Activated CD8-positive, alpha-beta T cell treated with anti-CD3 and anti-CD28 coated beads, Interleukin-2, amount 10 ng/mL, durations not matched to agents 7 days and 5 days (primary cell): Measurements from ENCODE around the gene PNPT1. TPM values are rescaled to one million over a fixed set of nuclear protein-coding genes. Genes with fewer than 3 reads are reported as not detected.

Experiments used
- ATAC-seq: fragments of 150-1000 bp; cut with Tn5 transposase; one replicate; pipeline ENCODE4 v1.10.0; 2021; ENCODE audit warnings: moderate library complexity
- CTCF ChIA-PET: fragments of 350-600 bp; sonication (Branson Sonifier 250); formaldehyde crosslinking; loops from one replicate; lab custom pipeline; 2021; ENCODE audit warnings: antibody characterized with exemption; lab: Charles Lee
- POLR2A ChIA-PET: fragments of 350-600 bp; sonication (Branson Sonifier 250); formaldehyde crosslinking; loops from one replicate; lab custom pipeline; 2021; ENCODE audit warnings: antibody characterized with exemption; lab: Charles Lee
- DNase-seq: peaks from one replicate; pipeline ENCODE4 v3.0.0-alpha.2; 2020
- H3K27ac Mint-ChIP-seq: one replicate; pipeline ENCODE4 v1.8.0; 2021; ENCODE audit warnings: mild to moderate bottlenecking, mixed read lengths
- H3K27me3 Mint-ChIP-seq: one replicate; pipeline ENCODE4 v1.8.0; 2021; ENCODE audit warnings: low read depth, mixed read lengths
- H3K36me3 Mint-ChIP-seq: one replicate; pipeline ENCODE4 v1.8.0; 2021; ENCODE audit warnings: low read depth, mixed read lengths
- H3K4me1 Mint-ChIP-seq: one replicate; pipeline ENCODE4 v1.8.0; 2021; ENCODE audit warnings: low read depth, mixed read lengths
- H3K4me3 Mint-ChIP-seq: one replicate; pipeline ENCODE4 v1.8.0; 2021; ENCODE audit warnings: mild to moderate bottlenecking, mixed read lengths
- H3K9me3 Mint-ChIP-seq: one replicate; pipeline ENCODE4 v1.8.0; 2022; ENCODE audit warnings: mixed read lengths; ENCODE audit not compliant: insufficient read depth
- total RNA-seq, 2 experiments: library from RNA; stranded (reverse); gene quantifications; one replicate each; pipeline ENCODE4 v1.2.3, GENCODE V29; 2021

Gene PNPT1
- total RNA-seq, 2 experiments from 2014 or later: 37.6 to 38.4 TPM

DNA sequence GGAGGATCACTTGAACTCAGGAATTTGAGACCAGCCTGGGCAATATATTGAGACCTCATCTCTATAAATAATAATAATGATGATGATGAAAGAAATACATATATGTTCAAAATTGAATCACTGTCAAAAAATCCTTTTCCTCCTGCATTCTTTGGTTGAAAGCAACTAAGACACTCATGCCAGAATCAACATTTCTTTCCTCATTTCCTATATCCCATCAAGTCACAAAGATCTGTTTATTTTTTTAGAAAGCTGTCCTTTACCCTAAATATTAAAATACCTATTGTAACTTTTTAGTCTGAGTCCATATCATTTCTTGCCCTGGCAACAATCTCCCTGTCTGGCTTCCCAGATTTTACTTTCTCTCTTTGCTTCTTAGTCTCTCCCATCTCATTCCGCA, 44.4 kb downstream of the PNPT1 start:
- ChIA-PET CTCF (no interaction called here), POLR2A (no interaction called here)
- Mint-ChIP-seq H3K4me3 (no peak overlapping the region), H3K27me3 (no peaks in the 10 kb centered on the region), H3K4me1 (no peaks in the 10 kb centered on the region), H3K36me3 (peaks cover 32% of the 10 kb centered on the region), H3K27ac (no peak overlapping the region), H3K9me3 (no peaks in the 10 kb centered on the region)
- no peak for DNase-seq
- no peak for ATAC-seq

DNA sequence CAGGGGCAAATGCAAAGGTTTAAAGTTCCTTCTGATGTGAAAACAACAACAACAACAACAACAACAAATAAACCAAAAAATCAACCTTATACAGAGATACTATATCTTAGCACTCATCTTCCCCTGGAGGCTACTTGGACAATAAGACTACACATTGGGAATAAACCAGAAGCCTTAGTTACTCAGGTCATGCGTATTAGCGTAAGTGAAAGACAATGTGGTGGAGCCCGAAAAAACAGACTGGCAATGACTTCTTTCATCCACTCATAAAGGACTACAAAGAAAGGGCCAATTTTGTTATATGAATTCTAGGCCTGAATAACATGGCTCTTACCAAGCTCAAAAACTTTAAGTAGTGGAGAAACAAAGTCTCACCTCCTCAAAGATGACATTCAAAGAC, 56.8 kb downstream of the PNPT1 start:
- CTCF ChIA-PET: interaction anchor here (0.8 to 1.3 kb wide), 2 partner anchors 9 to 19 kb away, joined by 3 read pairs; no protein-coding TSS in a partner anchor
- POLR2A ChIA-PET: interaction anchor here (1.1 kb wide), 1 partner anchor 18 kb away, joined by 4 read pairs; no protein-coding TSS in a partner anchor
- Mint-ChIP-seq H3K27me3 (no peaks in the 10 kb centered on the region), H3K9me3 (no peaks in the 10 kb centered on the region), H3K27ac (no peak overlapping the region), H3K4me1 (no peaks in the 10 kb centered on the region), H3K4me3 (no peak overlapping the region), H3K36me3 (peaks cover 38% of the 10 kb centered on the region)
- ATAC-seq (no peak), DNase-seq (no peak)

- no peaks in the 10 kb centered on the region for H3K27me3 Mint-ChIP-seq
- peaks cover 36% of the 10 kb centered on the region for H3K36me3 Mint-ChIP-seq
- DNase-seq (no peak), ATAC-seq (no peak)
- CTCF ChIA-PET: no interaction called here
- POLR2A ChIA-PET: interaction anchor here (1.5 kb wide), 1 partner anchor 10 kb away, joined by 5 read pairs; no protein-coding TSS in a partner anchor
- no peak overlapping the region for H3K27ac Mint-ChIP-seq
- no peak overlapping the region for H3K4me3 Mint-ChIP-seq
- H3K9me3 Mint-ChIP-seq: no peaks in the 10 kb centered on the region
- H3K4me1 Mint-ChIP-seq: peaks cover 2% of the 10 kb centered on the region
Measured at GRCh38 chr2:55628931-55629330, 64.7 kb downstream of the PNPT1 start.

DNA sequence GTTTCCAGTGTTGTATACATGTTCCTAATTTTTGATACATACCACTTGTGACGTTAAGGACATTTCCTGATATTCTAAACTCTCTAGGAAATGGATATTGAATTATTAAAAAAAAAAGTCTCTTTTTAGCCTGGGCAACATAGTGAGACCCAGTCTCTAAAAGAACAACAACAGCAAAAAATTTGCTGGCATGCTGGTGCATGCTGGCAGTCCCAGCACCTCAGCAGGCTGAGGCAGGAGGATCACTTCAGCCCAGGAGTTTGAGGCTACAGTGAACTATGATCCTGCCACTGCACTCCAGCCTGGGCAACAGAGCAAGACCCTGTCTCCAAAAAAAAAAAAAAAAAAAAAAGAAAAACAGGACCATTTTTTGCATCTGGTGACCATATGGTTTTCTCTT, 65.7 kb downstream of the PNPT1 start:
- Mint-ChIP-seq H3K4me3 (no peak overlapping the region), H3K27ac (no peak overlapping the region), H3K36me3 (peaks cover 33% of the 10 kb centered on the region), H3K4me1 (peaks cover 6% of the 10 kb centered on the region), H3K9me3 (no peaks in the 10 kb centered on the region), H3K27me3 (no peaks in the 10 kb centered on the region)
- ChIA-PET POLR2A (interaction anchor here (0.5 kb wide), 1 partner anchor 49 kb away, joined by 4 read pairs; no protein-coding TSS in a partner anchor), CTCF (no interaction called here)
- ATAC-seq (no peak), DNase-seq (no peak)

- CTCF ChIA-PET: no interaction called here
- Mint-ChIP-seq H3K9me3 (no peaks in the 10 kb centered on the region), H3K4me1 (peaks cover 35% of the 10 kb centered on the region), H3K27ac (no peak overlapping the region), H3K27me3 (no peaks in the 10 kb centered on the region), H3K4me3 (no peak overlapping the region), H3K36me3 (peaks cover 14% of the 10 kb centered on the region)
- no peak for ATAC-seq
- POLR2A ChIA-PET: no interaction called here
- no peak for DNase-seq
Measured at GRCh38 chr2:55621802-55622201, 71.8 kb downstream of the PNPT1 start.

- ATAC-seq: no peak
- H3K27me3 Mint-ChIP-seq: no peaks in the 10 kb centered on the region
- DNase-seq: peak; percentile 28
- POLR2A ChIA-PET: no interaction called here
- peaks cover 12% of the 10 kb centered on the region for H3K36me3 Mint-ChIP-seq
- CTCF ChIA-PET: interaction anchor here (1.4 kb wide), 1 partner anchor 19 kb away, joined by 3 read pairs; no protein-coding TSS in a partner anchor
- peak overlapping the region; percentile 41 for H3K27ac Mint-ChIP-seq
- H3K4me3 Mint-ChIP-seq: no peak overlapping the region
- H3K4me1 Mint-ChIP-seq: peaks cover 42% of the 10 kb centered on the region
- no peaks in the 10 kb centered on the region for H3K9me3 Mint-ChIP-seq
Measured at GRCh38 chr2:55620123-55620779, 73.4 kb downstream of the PNPT1 start.

DNA sequence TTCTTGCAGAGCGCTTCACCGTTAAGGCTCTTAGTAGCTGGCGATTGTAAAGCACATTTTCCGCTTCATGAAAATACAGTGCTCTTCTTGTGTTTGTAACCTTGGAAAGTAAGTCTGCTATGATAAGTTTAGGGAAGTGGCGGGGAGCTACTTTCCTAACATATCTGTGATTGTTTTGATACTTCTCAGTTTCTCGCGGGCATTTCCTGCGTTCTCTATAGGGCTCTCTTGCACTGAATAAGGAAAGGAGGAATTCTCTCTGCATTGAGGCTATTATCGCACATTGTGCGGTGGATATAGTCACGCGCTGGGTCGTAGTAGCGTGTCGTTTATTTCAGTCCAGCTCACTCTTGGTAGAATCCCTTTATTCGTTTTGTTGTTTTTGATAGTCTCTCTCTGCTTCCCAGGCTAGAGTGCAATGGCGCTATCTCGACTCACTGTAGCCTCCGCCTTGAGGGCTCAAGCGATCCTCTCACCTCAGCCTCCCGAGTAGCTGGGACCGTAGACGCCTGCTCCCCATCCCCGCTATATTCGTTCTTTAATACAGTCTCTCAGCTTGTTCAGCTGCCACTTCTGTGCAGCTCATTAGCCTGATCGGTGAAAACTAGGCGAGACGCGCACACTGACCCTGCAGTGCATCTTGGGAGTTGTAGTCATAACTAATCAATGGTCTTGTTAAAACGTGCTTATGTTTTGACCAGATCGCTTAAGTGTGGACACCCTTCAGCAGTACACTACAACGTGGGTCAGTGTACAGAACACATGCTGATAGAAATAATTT, 75.2 kb downstream of the PNPT1 start:
- no peak overlapping the region for H3K4me3 Mint-ChIP-seq
- H3K36me3 Mint-ChIP-seq: peaks cover 19% of the 10 kb centered on the region
- no peaks in the 10 kb centered on the region for H3K27me3 Mint-ChIP-seq
- H3K9me3 Mint-ChIP-seq: no peaks in the 10 kb centered on the region
- peaks cover 48% of the 10 kb centered on the region for H3K4me1 Mint-ChIP-seq
- ChIA-PET CTCF (interaction anchor here (0.6 to 1.3 kb wide), 4 partner anchors 8 to 99 kb away, joined by 3 to 5 read pairs (median 4); partner anchors contain the start of gene CFAP36), POLR2A (interaction anchor here (0.8 to 2.9 kb wide), 11 partner anchors 8 to 396 kb away, joined by 3 to 16 read pairs (median 4); partner anchors contain the start of genes CFAP36, CLHC1, PNPT1 and RPS27A)
- ATAC-seq (peak; percentile 20), DNase-seq (peak; percentile 66)
- no peak overlapping the region for H3K27ac Mint-ChIP-seq

DNA sequence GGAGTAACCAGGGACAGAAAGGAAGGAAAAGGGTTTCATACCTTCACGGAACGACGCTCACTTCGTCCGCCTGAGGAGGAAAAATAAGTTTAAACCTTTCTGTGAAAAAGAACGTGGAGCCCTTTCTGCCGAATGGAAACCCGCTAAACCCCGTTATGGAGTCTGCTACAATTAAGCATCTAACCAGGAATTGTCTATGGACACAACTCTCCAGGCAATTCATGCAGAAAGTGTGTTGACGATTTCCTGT, 75.7 kb downstream of the PNPT1 start:
- CTCF ChIA-PET: interaction anchor here (0.6 to 1.3 kb wide), 4 partner anchors 9 to 98 kb away, joined by 3 to 5 read pairs (median 4); partner anchors contain the start of gene CFAP36

GRCh38 chr2:55617175-55618024, 76.2 kb downstream of the PNPT1 start, which contains the start of gene PPP4R3B:
PPP4R3B (minus strand) TSS chr2:55617622; CDS start chr2:55617285, 337 bp downstream.
- H3K36me3 Mint-ChIP-seq: peaks cover 25% of the 10 kb centered on the region
- no peaks in the 10 kb centered on the region for H3K9me3 Mint-ChIP-seq
- H3K27ac Mint-ChIP-seq: no peak within 1 kb of the TSS
- peaks cover 46% of the 10 kb centered on the region for H3K4me1 Mint-ChIP-seq
- CTCF ChIA-PET: interaction anchor here (0.6 to 1.3 kb wide), 3 partner anchors 9 to 25 kb away, joined by 3 to 4 read pairs (median 3); no protein-coding TSS in a partner anchor
- POLR2A ChIA-PET: interaction anchor here (0.8 to 2.9 kb wide), 15 partner anchors 9 to 395 kb away, joined by 3 to 16 read pairs (median 4); partner anchors contain the start of genes CFAP36, CLHC1, PNPT1 and RPS27A
- ATAC-seq: peak; percentile 91
- no peak within 1 kb of the TSS for H3K4me3 Mint-ChIP-seq
- DNase-seq: peak; percentile 99
- no peaks in the 10 kb centered on the region for H3K27me3 Mint-ChIP-seq

More for the DNA sequence above, 75.7 kb downstream of the PNPT1 start:
- H3K27ac Mint-ChIP-seq: no peak overlapping the region
- ATAC-seq (no peak), DNase-seq (no peak)
- no peak overlapping the region for H3K4me3 Mint-ChIP-seq
- no peaks in the 10 kb centered on the region for H3K9me3 Mint-ChIP-seq
- H3K27me3 Mint-ChIP-seq: no peaks in the 10 kb centered on the region
- POLR2A ChIA-PET: interaction anchor here (0.8 to 2.9 kb wide), 12 partner anchors 8 to 395 kb away, joined by 3 to 16 read pairs (median 4); partner anchors contain the start of genes CFAP36, CLHC1, PNPT1 and RPS27A
- H3K36me3 Mint-ChIP-seq: peaks cover 23% of the 10 kb centered on the region
- H3K4me1 Mint-ChIP-seq: peaks cover 51% of the 10 kb centered on the region

DNA sequence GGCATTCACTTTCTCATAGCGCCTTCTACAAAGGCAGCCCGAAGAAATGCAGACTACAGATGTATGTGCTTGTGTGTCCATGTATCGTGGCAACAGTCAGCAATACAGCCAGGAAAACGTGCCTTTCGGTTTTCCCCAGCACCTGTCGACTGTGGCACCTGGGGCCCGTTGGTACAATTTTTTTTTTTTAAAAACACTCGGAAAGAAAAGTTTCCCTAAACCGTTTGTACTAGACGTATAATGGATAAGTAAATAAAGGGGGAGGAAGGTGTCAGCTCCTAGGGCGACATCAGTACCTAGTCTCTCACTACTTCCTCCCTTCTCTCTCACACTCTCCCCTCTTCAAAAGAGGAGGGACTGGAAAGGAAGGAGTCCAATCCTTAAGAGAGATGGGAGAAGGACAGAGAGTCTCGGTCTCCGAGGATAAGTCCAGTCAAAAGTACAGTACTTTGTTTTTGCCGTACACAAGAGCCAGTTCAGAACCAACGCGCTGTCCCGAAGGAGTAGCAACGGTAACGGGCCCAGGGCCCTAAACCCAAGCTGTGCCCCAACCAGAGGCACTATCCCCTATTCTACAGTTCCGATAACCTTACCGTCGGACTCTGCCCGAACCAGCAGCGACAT, 77.0 kb downstream of the PNPT1 start:
- Mint-ChIP-seq H3K27me3 (no peaks in the 10 kb centered on the region), H3K9me3 (no peaks in the 10 kb centered on the region), H3K36me3 (peaks cover 27% of the 10 kb centered on the region), H3K27ac (no peak overlapping the region), H3K4me3 (no peak overlapping the region), H3K4me1 (peaks cover 41% of the 10 kb centered on the region)
- ATAC-seq (peak; percentile 19), DNase-seq (peak; percentile 57)
- POLR2A ChIA-PET: interaction anchor here (0.9 to 2.9 kb wide), 8 partner anchors 9 to 384 kb away, joined by 3 to 16 read pairs (median 4); partner anchors contain the start of genes CLHC1, PNPT1 and RPS27A
- CTCF ChIA-PET: no interaction called here
